Esophagus muscularis mucosa (tissue), 4 donors: Measurements from ENCODE around the gene ITGB8. TPM values are rescaled to one million over a fixed set of nuclear protein-coding genes. Genes with fewer than 3 reads are reported as not detected.

Source experiments
- DNase-seq: peaks from one replicate; pipeline ENCODE4 v3.0.0-alpha.2; 2017; ENCODE audit errors: extremely low spot score
- H3K27ac ChIP-seq, 4 donors: fragments of 200-600 bp; sonication (generic); replicated peaks in 1 of 4; 1 replicate in 3 of 4; 2 replicates in 1 of 4; pipeline ENCODE4 v1.5.1; 2016 to 2019; ENCODE audit warnings: mild to moderate bottlenecking in 1 of 4
- H3K27me3 ChIP-seq, 4 donors: fragments of 200-600 bp; sonication (generic); one replicate each; pipeline versions ENCODE4 v1.5.1 to v1.6.0; 2016 to 2019
- H3K36me3 ChIP-seq, 4 donors: fragments of 200-600 bp; sonication (generic); one replicate each; pipeline ENCODE4 v1.5.1; 2016 to 2019
- H3K4me1 ChIP-seq, 4 donors: fragments of 200-600 bp; sonication (generic); one replicate each; pipeline ENCODE4 v1.5.1; 2016 to 2019
- H3K4me3 ChIP-seq, 4 donors: fragments of 200-600 bp; sonication (generic); 1 replicate in 2 of 4; 2 replicates in 2 of 4; pipeline ENCODE4 v1.5.1; 2016 to 2019; ENCODE audit warnings: mild to moderate bottlenecking in 4 of 4, moderate library complexity in 1 of 4
- H3K9me3 ChIP-seq, 4 donors: fragments of 200-600 bp; sonication (generic); 1 replicate in 3 of 4; 2 replicates in 1 of 4; pipeline ENCODE4 v1.5.1; 2016 to 2019
- CTCF ChIP-seq, 3 experiments: fragments of 200-600 bp in 2 of 3; fragments of 450-650 bp in 1 of 3; sonication (generic) in 2 of 3; IDR thresholded peaks; one replicate each; pipeline ENCODE4 v1.5.1; 2017 to 2019; ENCODE audit warnings: antibody characterized with exemption in 3 of 3, mild to moderate bottlenecking in 2 of 3, moderate library complexity in 1 of 3
- EP300 ChIP-seq: sonication (generic); formaldehyde crosslinking; IDR thresholded peaks from one replicate; pipeline ENCODE4 v1.6.1; 2017; ENCODE audit warnings: antibody characterized with exemption
- POLR2A ChIP-seq: fragments of 450-650 bp; IDR thresholded peaks from one replicate; pipeline ENCODE4 v1.6.1; 2017; ENCODE audit warnings: antibody characterized with exemption, moderate library complexity, mild to moderate bottlenecking, low read depth
- POLR2AphosphoS5 ChIP-seq, 2 donors: sonication (generic); formaldehyde crosslinking; IDR thresholded peaks; one replicate each; pipeline ENCODE4 v1.6.1; 2017; ENCODE audit warnings: antibody characterized with exemption in 2 of 2
- WGBS: methylation state at CpG from one replicate; pipeline ENCODE4 v1.1.5; 2018; 5-methylcytosine and 5-hydroxymethylcytosine counted together
- intact Hi-C: fragments of 100-400 bp; cut with DNase I; formaldehyde crosslinking; loops from one replicate; pipeline ENCODE4 v1.15.1; 2023
- total RNA-seq, 4 donors: library from RNA; depleted of rRNA; stranded (reverse); fragments of >200 nt; gene quantifications; one replicate each; pipeline versions ENCODE4 v1.1.0 to v1.2.1, GENCODE V29; 2016

Gene ITGB8
- total RNA-seq, 4 donors from 2014 or later, result 19.5 to 30.4 (median 21.5) TPM

- Histone ChIP-seq H3K4me1 (peaks cover 0 to 4% (median 0%) of the 10 kb centered on the region in 4 donors), H3K27ac (no peak overlapping the region), H3K9me3 (no peaks in the 10 kb centered on the region), H3K4me3 (no peak overlapping the region), H3K27me3 (no peaks in the 10 kb centered on the region), H3K36me3 (peaks cover 0 to 37% (median 5%) of the 10 kb centered on the region in 4 donors)
- WGBS, result 100% methylated on average over 3 of the region's 3 CpGs
- DNase-seq, result no peak
- intact Hi-C loops, result no loop called here
- no peak for TF ChIP-seq EP300
These were observed 63.6 kb downstream of the ITGB8 start for GRCh38 chr7:20394284-20394683.

GRCh38 chr7:20395104-20395503, 64.4 kb downstream of the ITGB8 start:
- Histone ChIP-seq H3K27me3 (no peaks in the 10 kb centered on the region), H3K4me1 (peaks cover 0 to 4% (median 0%) of the 10 kb centered on the region in 4 donors), H3K36me3 (peaks cover 0 to 37% (median 5%) of the 10 kb centered on the region in 4 donors), H3K27ac (no peak overlapping the region), H3K4me3 (no peak overlapping the region), H3K9me3 (no peaks in the 10 kb centered on the region)
- DNase-seq, result no peak
- no peak for TF ChIP-seq EP300
- TF ChIP-seq POLR2AphosphoS5 (IDR thresholded peaks at IDR 0.05), result no peak
- TF ChIP-seq POLR2A, result no peak
- TF ChIP-seq CTCF (IDR thresholded peaks at IDR 0.05), result no peak
- intact Hi-C loops, result no loop called here
- 86% methylated on average over 4 of the region's 4 CpGs for WGBS

- DNase-seq, result no peak
- Histone ChIP-seq H3K4me3 (no peak overlapping the region), H3K4me1 (peaks cover 0 to 4% (median 0%) of the 10 kb centered on the region in 4 donors), H3K9me3 (no peaks in the 10 kb centered on the region), H3K27ac (no peak overlapping the region), H3K27me3 (no peaks in the 10 kb centered on the region), H3K36me3 (peaks cover 0 to 37% (median 5%) of the 10 kb centered on the region in 4 donors)
- intact Hi-C loops, result no loop called here
- TF ChIP-seq EP300 (no peak), POLR2A (no peak), POLR2AphosphoS5 (IDR thresholded peaks at IDR 0.05) (no peak), CTCF (IDR thresholded peaks at IDR 0.05) (no peak)
- 95% methylated on average over 2 of the region's 2 CpGs for WGBS
These were observed 64.8 kb downstream of the ITGB8 start for GRCh38 chr7:20395511-20395910.

- Histone ChIP-seq H3K4me1 (peaks cover 0 to 25% (median 23%) of the 10 kb centered on the region in 4 donors), H3K36me3 (peaks cover 0 to 21% (median 3%) of the 10 kb centered on the region in 4 donors), H3K4me3 (no peak overlapping the region), H3K9me3 (no peaks in the 10 kb centered on the region), H3K27ac (no peak overlapping the region), H3K27me3 (no peaks in the 10 kb centered on the region)
- intact Hi-C loops, result no loop called here
- DNase-seq, result no peak
- WGBS, result 82% methylated on average over 2 of the region's 2 CpGs
- TF ChIP-seq POLR2A (no peak), CTCF (IDR thresholded peaks at IDR 0.05) (no peak), POLR2AphosphoS5 (IDR thresholded peaks at IDR 0.05) (no peak), EP300 (no peak)
These were observed 68.8 kb downstream of the ITGB8 start for GRCh38 chr7:20399521-20399920.

- intact Hi-C loops, result loop anchor here (5.0 kb wide), 1 partner anchor 205 kb away; no protein-coding TSS in a partner anchor
- Histone ChIP-seq H3K4me1 (peaks cover 2 to 32% (median 30%) of the 10 kb centered on the region in 4 donors), H3K27ac (peak overlapping the region in 2 of 4 donors; percentile 16 to 22), H3K36me3 (peaks cover 0 to 4% (median 0%) of the 10 kb centered on the region in 4 donors), H3K9me3 (no peaks in the 10 kb centered on the region), H3K27me3 (no peaks in the 10 kb centered on the region), H3K4me3 (no peak overlapping the region)
- DNase-seq, result no peak
- TF ChIP-seq POLR2A (no peak), POLR2AphosphoS5 (IDR thresholded peaks at IDR 0.05) (no peak), EP300 (no peak), CTCF (IDR thresholded peaks at IDR 0.05) (no peak)
- WGBS, result 29% methylated on average over 3 of the region's 3 CpGs
These were observed 71.4 kb downstream of the ITGB8 start for GRCh38 chr7:20401861-20402746.
